ENCODE results near the gene GRM4.

GRM4 gene

DNA sequence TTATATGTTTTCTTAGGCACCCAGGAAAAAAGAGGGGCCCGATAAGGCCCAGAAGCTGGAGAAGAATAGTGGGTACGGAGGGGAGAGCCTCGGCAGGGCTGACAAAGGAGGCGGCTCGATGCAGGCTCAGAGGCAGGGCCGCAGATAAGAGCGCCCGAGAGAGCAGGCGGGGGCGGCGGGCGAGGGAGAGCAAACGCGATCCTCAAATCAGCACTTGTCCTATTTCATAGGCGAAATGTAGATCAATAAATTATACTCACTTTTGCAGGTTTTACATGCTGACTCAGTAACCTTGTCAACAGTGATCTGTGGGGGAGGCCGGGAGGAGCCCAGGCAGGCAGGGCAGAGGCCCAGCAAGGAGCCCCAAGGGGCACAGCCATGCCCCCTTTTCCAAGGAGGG is 42.6 kb downstream of the GRM4 start:
- no peaks in the 10 kb centered on the region for H3K9me3 ChIP-seq (ENCODE audit: low read depth, low read length)
- TF ChIP-seq FOXP2 (optimal IDR thresholded peaks at IDR 0.05; ENCODE audit: control extremely low read depth, extremely low read length, insufficient read depth) (no peak), EZH2 (IDR thresholded peaks at IDR 0.05) (no peak), POLR2AphosphoS5 (IDR thresholded peaks at IDR 0.05; ENCODE audit: borderline replicate concordance, low read depth, low read length) (no peak)
- H3K9ac ChIP-seq (ENCODE audit: insufficient read length): no peak overlapping the region
- H3K27ac ChIP-seq: no peak overlapping the region
- H3K4me3 ChIP-seq: no peak overlapping the region
- no peak for DNase-seq (ENCODE audit: low read depth, low spot score)
- no peaks in the 10 kb centered on the region for H3K36me3 ChIP-seq (ENCODE audit: insufficient read depth, low read length)

GRCh38 chr6:34102696-34103095 is 43.2 kb downstream of the GRM4 start:
- Histone ChIP-seq H3K27ac (no peak overlapping the region), H3K9ac (ENCODE audit: insufficient read length) (no peak overlapping the region), H3K4me3 (no peak overlapping the region), H3K9me3 (ENCODE audit: low read depth, low read length) (no peaks in the 10 kb centered on the region), H3K36me3 (ENCODE audit: insufficient read depth, low read length) (no peaks in the 10 kb centered on the region)
- TF ChIP-seq EZH2 (IDR thresholded peaks at IDR 0.05) (no peak), FOXP2 (optimal IDR thresholded peaks at IDR 0.05; ENCODE audit: control extremely low read depth, extremely low read length, insufficient read depth) (no peak), POLR2AphosphoS5 (IDR thresholded peaks at IDR 0.05; ENCODE audit: borderline replicate concordance, low read depth, low read length) (no peak)
- DNase-seq (ENCODE audit: low read depth, low spot score): no peak

GRCh38 chr6:34102099-34102656 is 43.7 kb downstream of the GRM4 start:
- Histone ChIP-seq H3K9ac (ENCODE audit: insufficient read length) (no peak overlapping the region), H3K9me3 (ENCODE audit: low read depth, low read length) (no peaks in the 10 kb centered on the region), H3K27ac (no peak overlapping the region), H3K36me3 (ENCODE audit: insufficient read depth, low read length) (no peaks in the 10 kb centered on the region), H3K4me3 (no peak overlapping the region)
- DNase-seq (ENCODE audit: low read depth, low spot score): no peak
- TF ChIP-seq EZH2 (IDR thresholded peaks at IDR 0.05) (no peak), FOXP2 (optimal IDR thresholded peaks at IDR 0.05; ENCODE audit: control extremely low read depth, extremely low read length, insufficient read depth) (no peak), POLR2AphosphoS5 (IDR thresholded peaks at IDR 0.05; ENCODE audit: borderline replicate concordance, low read depth, low read length) (no peak)

- no peaks in the 10 kb centered on the region for H3K36me3 ChIP-seq (ENCODE audit: insufficient read depth, low read length)
- H3K9me3 ChIP-seq (ENCODE audit: low read depth, low read length): no peaks in the 10 kb centered on the region
- no peak for DNase-seq (ENCODE audit: low read depth, low spot score)
- TF ChIP-seq FOXP2 (optimal IDR thresholded peaks at IDR 0.05; ENCODE audit: control extremely low read depth, extremely low read length, insufficient read depth): no peak
- no peak for TF ChIP-seq POLR2AphosphoS5 (IDR thresholded peaks at IDR 0.05; ENCODE audit: borderline replicate concordance, low read depth, low read length)
- TF ChIP-seq EZH2 (IDR thresholded peaks at IDR 0.05): no peak
- H3K27ac ChIP-seq: no peak overlapping the region
- H3K9ac ChIP-seq (ENCODE audit: insufficient read length): no peak overlapping the region
- no peak overlapping the region for H3K4me3 ChIP-seq
These were observed 45.1 kb downstream of the GRM4 start for GRCh38 chr6:34100788-34101187.

DNA sequence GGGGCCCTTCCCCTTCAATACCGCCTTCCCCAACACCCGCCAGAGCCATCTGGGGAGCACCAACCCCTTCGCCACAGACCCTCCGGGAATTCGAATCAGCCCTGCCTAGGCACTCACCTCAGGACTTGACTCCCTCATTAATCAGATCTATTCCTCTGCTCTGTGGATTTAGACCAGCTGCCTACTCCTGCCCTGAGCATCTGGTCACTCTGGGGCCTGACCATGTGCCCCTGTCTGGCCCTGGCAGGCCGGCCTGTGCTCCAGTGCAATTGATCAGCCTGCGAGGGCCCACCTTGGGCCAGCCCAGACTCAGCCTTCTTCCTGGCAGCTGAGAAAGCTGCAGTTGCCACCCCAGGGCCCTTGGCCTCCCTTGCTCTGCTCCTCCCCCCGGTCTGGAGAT is 46.0 kb downstream of the GRM4 start:
- Histone ChIP-seq H3K36me3 (ENCODE audit: insufficient read depth, low read length) (no peaks in the 10 kb centered on the region), H3K27ac (no peak overlapping the region), H3K4me3 (no peak overlapping the region), H3K9me3 (ENCODE audit: low read depth, low read length) (no peaks in the 10 kb centered on the region), H3K9ac (ENCODE audit: insufficient read length) (no peak overlapping the region)
- no peak for DNase-seq (ENCODE audit: low read depth, low spot score)
- no peak for TF ChIP-seq EZH2 (IDR thresholded peaks at IDR 0.05)
- TF ChIP-seq POLR2AphosphoS5 (IDR thresholded peaks at IDR 0.05; ENCODE audit: borderline replicate concordance, low read depth, low read length): no peak
- no peak for TF ChIP-seq FOXP2 (optimal IDR thresholded peaks at IDR 0.05; ENCODE audit: control extremely low read depth, extremely low read length, insufficient read depth)

DNA sequence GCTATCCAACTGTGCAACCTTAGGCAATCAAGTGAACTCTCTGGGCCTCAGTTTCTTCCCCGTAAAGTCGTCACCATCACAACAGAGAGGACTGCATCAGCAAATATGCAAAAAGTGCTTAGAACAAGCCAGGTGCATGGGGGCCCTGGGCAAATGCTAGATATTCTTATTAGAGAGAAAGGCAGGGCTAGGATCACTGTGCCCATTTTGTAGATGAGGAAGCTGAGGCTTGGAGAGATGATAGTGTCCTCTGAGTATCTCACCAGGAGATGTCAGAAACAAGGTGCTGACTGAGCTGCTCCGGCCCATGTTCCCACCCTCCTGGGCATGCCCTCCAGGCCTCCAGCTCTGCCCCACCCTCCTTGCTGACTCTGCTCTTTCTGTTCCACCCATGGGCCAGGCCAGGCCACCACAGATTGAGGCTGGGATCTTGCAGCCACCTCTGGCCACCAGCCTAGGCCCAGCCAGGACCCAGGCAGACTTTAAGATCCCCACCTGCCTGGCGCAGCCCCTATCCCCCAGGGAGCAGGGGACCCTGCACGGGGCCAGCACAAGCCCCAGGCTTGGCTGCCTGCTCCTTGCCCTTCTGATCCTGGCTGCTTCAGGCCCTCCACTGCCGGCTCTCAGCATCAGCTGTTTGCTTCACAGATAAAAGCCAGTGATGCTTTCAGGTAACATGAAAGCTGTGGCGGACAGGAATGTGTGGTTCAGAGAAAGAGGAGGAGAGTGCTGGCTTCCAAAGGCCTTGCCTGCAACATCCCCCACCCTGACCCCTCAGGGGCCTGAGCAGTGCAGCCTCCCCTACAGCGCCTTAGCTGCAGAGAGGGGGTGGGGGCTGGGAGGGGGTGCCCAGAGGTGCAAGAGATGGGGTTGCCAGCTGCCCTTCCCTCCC is 47.6 kb downstream of the GRM4 start:
- Histone ChIP-seq H3K4me3 (no peak overlapping the region), H3K9me3 (ENCODE audit: low read depth, low read length) (no peaks in the 10 kb centered on the region), H3K9ac (ENCODE audit: insufficient read length) (no peak overlapping the region), H3K36me3 (ENCODE audit: insufficient read depth, low read length) (no peaks in the 10 kb centered on the region), H3K27ac (no peak overlapping the region)
- no peak for DNase-seq (ENCODE audit: low read depth, low spot score)
- TF ChIP-seq EZH2 (IDR thresholded peaks at IDR 0.05) (no peak), POLR2AphosphoS5 (IDR thresholded peaks at IDR 0.05; ENCODE audit: borderline replicate concordance, low read depth, low read length) (no peak), FOXP2 (optimal IDR thresholded peaks at IDR 0.05; ENCODE audit: control extremely low read depth, extremely low read length, insufficient read depth) (no peak)

DNA sequence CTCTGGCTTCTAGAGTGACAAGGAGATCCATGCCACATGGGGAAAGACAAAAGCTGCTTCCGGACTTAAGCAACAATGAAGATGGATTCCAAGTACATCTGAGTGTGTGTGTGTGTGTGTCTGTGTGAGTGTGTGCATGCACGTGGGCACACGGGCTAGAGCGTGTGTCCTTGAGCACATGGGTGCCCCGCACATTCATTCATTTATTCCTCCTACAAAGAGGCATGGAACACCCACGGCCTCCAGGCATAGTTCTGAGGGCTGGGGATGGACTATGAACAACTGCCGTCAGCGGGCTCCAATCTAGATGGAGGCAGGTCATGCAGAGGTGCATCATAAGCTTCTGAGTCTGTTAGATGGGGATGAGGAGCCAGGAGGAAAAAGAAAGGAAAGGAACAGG is 49.1 kb downstream of the GRM4 start:
- Histone ChIP-seq H3K9ac (ENCODE audit: insufficient read length) (no peak overlapping the region), H3K4me3 (no peak overlapping the region), H3K9me3 (ENCODE audit: low read depth, low read length) (no peaks in the 10 kb centered on the region), H3K36me3 (ENCODE audit: insufficient read depth, low read length) (no peaks in the 10 kb centered on the region), H3K27ac (no peak overlapping the region)
- TF ChIP-seq FOXP2 (optimal IDR thresholded peaks at IDR 0.05; ENCODE audit: control extremely low read depth, extremely low read length, insufficient read depth) (no peak), EZH2 (IDR thresholded peaks at IDR 0.05) (no peak), POLR2AphosphoS5 (IDR thresholded peaks at IDR 0.05; ENCODE audit: borderline replicate concordance, low read depth, low read length) (no peak)
- no peak for DNase-seq (ENCODE audit: low read depth, low spot score)

DNA sequence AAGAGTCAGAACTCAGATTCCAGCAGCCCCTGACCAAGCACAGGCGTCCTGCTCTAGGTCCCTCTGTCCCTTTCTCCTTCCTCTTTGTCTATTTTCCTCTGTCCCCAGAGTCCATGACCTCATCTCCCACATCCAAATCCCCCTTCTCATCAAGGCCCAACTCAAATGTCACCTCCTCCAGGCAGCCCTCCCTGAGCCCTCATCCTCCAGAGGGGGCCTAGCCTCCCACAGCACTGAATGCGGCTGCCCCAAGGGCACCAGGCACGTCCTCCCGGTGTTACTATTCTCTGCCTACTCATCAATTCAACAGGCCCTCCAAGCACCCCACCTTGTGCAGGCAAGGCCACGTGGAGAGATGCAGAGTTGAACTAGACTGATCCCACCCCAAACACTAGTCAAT is 49.7 kb downstream of the GRM4 start:
- no peak overlapping the region for H3K9ac ChIP-seq (ENCODE audit: insufficient read length)
- no peak overlapping the region for H3K27ac ChIP-seq
- DNase-seq (ENCODE audit: low read depth, low spot score): no peak
- H3K36me3 ChIP-seq (ENCODE audit: insufficient read depth, low read length): no peaks in the 10 kb centered on the region
- no peaks in the 10 kb centered on the region for H3K9me3 ChIP-seq (ENCODE audit: low read depth, low read length)
- H3K4me3 ChIP-seq: no peak overlapping the region
- no peak for TF ChIP-seq POLR2AphosphoS5 (IDR thresholded peaks at IDR 0.05; ENCODE audit: borderline replicate concordance, low read depth, low read length)
- no peak for TF ChIP-seq FOXP2 (optimal IDR thresholded peaks at IDR 0.05; ENCODE audit: control extremely low read depth, extremely low read length, insufficient read depth)
- TF ChIP-seq EZH2 (IDR thresholded peaks at IDR 0.05): no peak

All from SK-N-MC (cell line).